Mucosa of descending colon (tissue), 3 donors: ENCODE measurements around the gene STARD3. TPM values are rescaled to one million over a fixed set of nuclear protein-coding genes. Genes with fewer than 3 reads are reported as not detected.

ENCODE experiments used
- ATAC-seq: fragments of 200-7000 bp; cut with Tn5 transposase; one replicate; pipeline ENCODE4 v1.9.1; 2020; ENCODE audit warnings: mild to moderate bottlenecking, moderate library complexity
- DNase-seq, 3 donors: peaks; one replicate each; pipeline ENCODE4 v3.0.0-alpha.2; 2020
- H3K36me3 ChIP-seq: fragments of 200-600 bp; one replicate; pipeline ENCODE4 v1.8.0; 2021; ENCODE audit warnings: low read depth, mild to moderate bottlenecking
- H3K4me1 ChIP-seq: fragments of 200-600 bp; one replicate; pipeline ENCODE4 v1.8.0; 2021; ENCODE audit warnings: low read depth, mild to moderate bottlenecking
- H3K4me3 ChIP-seq: fragments of 200-600 bp; one replicate; pipeline ENCODE4 v1.8.0; 2021; ENCODE audit warnings: mild to moderate bottlenecking
- H3K9me3 ChIP-seq: fragments of 200-600 bp; one replicate; pipeline ENCODE4 v1.8.0; 2021; ENCODE audit warnings: mild to moderate bottlenecking
- intact Hi-C, 2 donors: fragments of 100-400 bp; cut with DNase I in 1 of 2; cut with micrococcal nuclease in 1 of 2; formaldehyde crosslinking; loops; one replicate each; pipeline versions ENCODE4 v1.11.0 to v1.11.1; 2022; cut with DNase I, micrococcal nuclease
- total RNA-seq, 3 donors: library from RNA; stranded (reverse); fragmentation: NEBNext Ultra II Directional in 2 of 3; extraction: Animal tissue kit (Norgen Biotek cat#: 25700) in 2 of 3; gene quantifications; one replicate each; pipeline versions ENCODE4 v1.2.1 to v1.2.4, GENCODE V29; 2021 to 2023
- TF ChIP-seq, protein P1 (sequence below): fragments of 200-600 bp; IDR thresholded peaks from one replicate; pipeline ENCODE4 v1.8.0; 2022; ENCODE audit warnings: antibody characterized with exemption, mild to moderate bottlenecking
- donor health status: DM: no; HTN: no; CAD: no; lungs with moderate emphysema.
- donor health status: DM: no; HTN: no; CAD: no.
- donor health status: DM: no; HTN: yes; CAD: no.

The STARD3 gene
- total RNA-seq, 3 donors from 2014 or later, result 36.1 to 58.8 (median 57.6) TPM

GRCh38 chr17:39699818-39700147 lies 62.8 kb downstream of the STARD3 start, which contains the start of gene ERBB2:
ERBB2 (plus strand) TSS chr17:39700064; CDS start chr17:39700239, 175 bp downstream.
- peak within 1 kb of the TSS; percentile 92 for H3K4me3 ChIP-seq
- intact Hi-C loops, result no loop called here
- peaks cover 35% of the 10 kb centered on the region for H3K4me1 ChIP-seq
- peak; percentile 85 to 87 (median 87) for DNase-seq
- peak; percentile 82 for ATAC-seq
- TF ChIP-seq, protein P1, sequence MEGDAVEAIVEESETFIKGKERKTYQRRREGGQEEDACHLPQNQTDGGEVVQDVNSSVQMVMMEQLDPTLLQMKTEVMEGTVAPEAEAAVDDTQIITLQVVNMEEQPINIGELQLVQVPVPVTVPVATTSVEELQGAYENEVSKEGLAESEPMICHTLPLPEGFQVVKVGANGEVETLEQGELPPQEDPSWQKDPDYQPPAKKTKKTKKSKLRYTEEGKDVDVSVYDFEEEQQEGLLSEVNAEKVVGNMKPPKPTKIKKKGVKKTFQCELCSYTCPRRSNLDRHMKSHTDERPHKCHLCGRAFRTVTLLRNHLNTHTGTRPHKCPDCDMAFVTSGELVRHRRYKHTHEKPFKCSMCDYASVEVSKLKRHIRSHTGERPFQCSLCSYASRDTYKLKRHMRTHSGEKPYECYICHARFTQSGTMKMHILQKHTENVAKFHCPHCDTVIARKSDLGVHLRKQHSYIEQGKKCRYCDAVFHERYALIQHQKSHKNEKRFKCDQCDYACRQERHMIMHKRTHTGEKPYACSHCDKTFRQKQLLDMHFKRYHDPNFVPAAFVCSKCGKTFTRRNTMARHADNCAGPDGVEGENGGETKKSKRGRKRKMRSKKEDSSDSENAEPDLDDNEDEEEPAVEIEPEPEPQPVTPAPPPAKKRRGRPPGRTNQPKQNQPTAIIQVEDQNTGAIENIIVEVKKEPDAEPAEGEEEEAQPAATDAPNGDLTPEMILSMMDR, result no peak
- no peaks in the 10 kb centered on the region for H3K9me3 ChIP-seq
- H3K36me3 ChIP-seq, result no peaks in the 10 kb centered on the region

DNA sequence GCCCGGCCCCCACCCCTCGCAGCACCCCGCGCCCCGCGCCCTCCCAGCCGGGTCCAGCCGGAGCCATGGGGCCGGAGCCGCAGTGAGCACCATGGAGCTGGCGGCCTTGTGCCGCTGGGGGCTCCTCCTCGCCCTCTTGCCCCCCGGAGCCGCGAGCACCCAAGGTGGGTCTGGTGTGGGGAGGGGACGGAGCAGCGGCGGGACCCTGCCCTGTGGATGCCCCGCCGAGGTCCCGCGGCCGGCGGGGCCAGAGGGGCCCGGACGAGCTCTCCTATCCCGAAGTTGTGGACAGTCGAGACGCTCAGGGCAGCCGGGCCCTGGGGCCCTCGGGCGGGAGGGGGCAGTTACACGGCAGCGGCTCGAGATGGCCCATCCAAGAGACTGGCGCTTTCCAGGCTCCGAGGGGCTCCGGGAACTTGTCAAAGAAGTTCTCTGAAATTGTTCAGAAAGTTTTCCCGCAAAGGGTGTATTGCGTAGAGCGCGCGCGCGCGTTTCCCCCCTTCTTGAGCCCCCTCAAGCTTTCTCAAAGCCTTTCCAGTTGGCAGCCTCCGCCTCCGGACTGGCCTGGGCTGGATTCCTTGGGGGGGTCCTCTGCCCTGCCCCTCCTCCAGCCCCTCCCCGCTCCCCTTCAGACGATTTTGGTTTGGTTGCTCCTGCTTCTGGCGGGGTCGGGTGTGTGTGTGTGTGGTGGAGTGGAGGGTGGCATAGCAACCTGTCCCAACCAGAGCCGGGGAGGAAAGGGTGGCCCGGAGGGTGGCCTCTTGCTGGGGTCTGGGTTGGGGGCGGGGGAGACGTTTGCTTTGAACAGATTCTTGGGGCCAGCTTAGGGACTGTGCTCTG lies 63.4 kb downstream of the STARD3 start:
- peak overlapping the region; percentile 92 for H3K4me3 ChIP-seq
- ATAC-seq (peak; percentile 47), DNase-seq (peak in 2 of 3 donors; percentile 47 to 59)
- H3K9me3 ChIP-seq, result no peaks in the 10 kb centered on the region
- H3K36me3 ChIP-seq, result no peaks in the 10 kb centered on the region
- H3K4me1 ChIP-seq, result peaks cover 40% of the 10 kb centered on the region
- intact Hi-C loops, result no loop called here
- TF ChIP-seq, protein P1, result no peak

GRCh38 chr17:39701012-39701783 lies 64.3 kb downstream of the STARD3 start:
- DNase-seq (peak in 2 of 3 donors; percentile 75 to 90), ATAC-seq (peak; percentile 70)
- H3K9me3 ChIP-seq, result no peaks in the 10 kb centered on the region
- peak overlapping the region; percentile 92 for H3K4me3 ChIP-seq
- peaks cover 49% of the 10 kb centered on the region for H3K4me1 ChIP-seq
- H3K36me3 ChIP-seq, result no peaks in the 10 kb centered on the region
- intact Hi-C loops, result no loop called here
- TF ChIP-seq, protein P1, result no peak

DNA sequence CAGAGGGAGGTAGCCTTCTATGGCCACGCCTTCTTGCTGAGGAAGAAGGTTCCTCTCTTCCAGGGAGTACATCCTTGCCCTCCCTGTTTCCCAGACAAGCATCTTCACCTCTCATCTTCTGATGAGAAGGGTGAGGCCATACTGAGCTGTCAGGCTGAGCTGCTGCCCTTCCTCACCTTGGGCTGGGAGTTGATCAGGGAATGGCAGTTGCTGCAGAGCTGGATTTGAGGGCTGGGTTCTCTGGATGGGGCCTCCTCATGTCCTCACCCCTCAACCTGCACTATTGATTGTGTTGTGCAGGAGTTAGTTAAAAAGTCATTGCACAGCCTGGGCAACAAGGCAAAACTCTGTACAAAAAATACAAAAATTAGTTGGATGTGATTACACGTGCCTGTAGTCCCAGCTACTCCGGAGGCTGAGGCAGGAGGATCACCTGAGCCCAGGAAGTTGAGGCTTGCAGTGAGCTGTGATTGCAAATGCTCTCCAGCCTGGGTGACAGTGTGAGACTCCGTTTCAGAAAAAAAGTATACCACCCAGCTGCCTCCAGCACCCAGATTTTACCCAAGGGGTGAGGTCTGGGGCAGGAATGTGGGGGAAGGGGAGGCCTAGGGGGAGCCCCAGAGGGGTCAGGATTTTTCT lies 65.0 kb downstream of the STARD3 start:
- intact Hi-C loops, result no loop called here
- Histone ChIP-seq H3K4me1 (peaks cover 56% of the 10 kb centered on the region), H3K9me3 (no peaks in the 10 kb centered on the region), H3K36me3 (no peaks in the 10 kb centered on the region), H3K4me3 (no peak overlapping the region)
- TF ChIP-seq, protein P1, result no peak
- DNase-seq (no peak), ATAC-seq (no peak)

DNA sequence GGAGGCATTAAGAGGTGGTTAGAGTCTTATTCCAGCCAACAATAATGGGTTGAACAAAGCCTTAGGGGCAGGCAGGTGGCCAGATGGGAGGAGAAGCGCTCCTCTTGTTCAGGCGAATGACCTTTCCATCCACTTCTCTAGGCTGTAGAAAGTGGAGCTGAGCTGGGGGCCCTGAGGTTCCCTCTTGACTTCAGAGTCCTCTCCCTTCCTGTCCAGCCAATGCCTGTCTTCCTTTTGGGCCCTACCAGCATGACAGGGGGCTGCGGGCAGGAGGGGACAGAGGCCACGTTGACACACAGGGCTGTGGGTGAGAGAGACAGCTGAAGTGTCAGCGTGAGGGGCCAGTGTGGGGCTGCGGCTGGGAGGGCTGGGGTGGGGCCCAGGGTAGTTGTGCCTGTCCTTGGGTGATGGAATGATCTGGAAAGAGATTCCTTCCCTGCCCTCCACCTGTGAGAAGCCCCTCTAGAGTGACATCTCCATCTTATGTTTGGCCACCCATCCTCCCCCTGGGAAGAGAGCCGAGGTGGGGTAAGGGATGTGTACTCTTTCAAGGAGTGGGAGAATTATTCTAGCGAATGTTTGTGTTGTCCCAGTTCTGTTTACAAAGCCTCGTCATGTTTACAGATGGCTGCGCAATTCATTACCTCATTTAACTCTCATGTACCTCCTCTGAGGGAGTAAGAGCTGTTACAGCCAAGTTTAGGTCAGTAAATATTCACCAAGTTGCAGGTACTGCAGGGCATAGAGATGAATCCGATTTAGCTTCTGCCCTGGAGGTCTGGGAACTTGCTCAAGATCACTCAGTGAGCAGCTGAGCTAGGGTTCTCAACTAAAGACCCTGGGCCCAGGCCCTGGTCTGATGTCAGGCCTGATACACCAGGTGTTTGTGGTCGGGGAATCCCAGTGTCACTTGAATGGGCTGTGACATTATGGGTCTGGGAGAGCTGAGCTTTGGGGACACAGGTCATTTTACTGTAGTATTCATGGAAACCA lies 66.3 kb downstream of the STARD3 start:
- Histone ChIP-seq H3K36me3 (no peaks in the 10 kb centered on the region), H3K4me3 (no peak overlapping the region), H3K9me3 (no peaks in the 10 kb centered on the region), H3K4me1 (peaks cover 65% of the 10 kb centered on the region)
- ATAC-seq, result no peak
- TF ChIP-seq, protein P1, result no peak
- peak in 1 of 3 donors; percentile 41 for DNase-seq
- intact Hi-C loops, result no loop called here
